Endothelial cell (in vitro differentiated cells): Measurements from ENCODE around the gene PCDHA5. TPM values are rescaled to one million over a fixed set of nuclear protein-coding genes. Genes with fewer than 3 reads are reported as not detected.
"Not testable (repeated sequence)": the region's sequence is repeated elsewhere in the genome, so short reads cannot be mapped to it uniquely, and the experiment has no call there.

Source experiments
- DNase-seq: peaks from one replicate; pipeline ENCODE4 v3.0.0; 2021; ENCODE audit warnings: low spot score
- H3K27ac Mint-ChIP-seq: one replicate; pipeline ENCODE4 v1.8.0; 2021; ENCODE audit warnings: mixed read lengths, inconsistent platforms; ENCODE audit not compliant: unreplicated experiment
- H3K27me3 Mint-ChIP-seq: one replicate; pipeline ENCODE4 v1.8.0; 2021; ENCODE audit warnings: mild to moderate bottlenecking, moderate library complexity, mixed read lengths, inconsistent platforms; ENCODE audit not compliant: unreplicated experiment
- H3K36me3 Mint-ChIP-seq: one replicate; pipeline ENCODE4 v1.8.0; 2021; ENCODE audit warnings: mild to moderate bottlenecking, low read depth, mixed read lengths, inconsistent platforms; ENCODE audit not compliant: unreplicated experiment
- H3K4me1 Mint-ChIP-seq: one replicate; pipeline ENCODE4 v1.8.0; 2021; ENCODE audit warnings: mild to moderate bottlenecking, mixed read lengths, inconsistent platforms; ENCODE audit not compliant: unreplicated experiment
- H3K4me3 Mint-ChIP-seq: one replicate; pipeline ENCODE4 v1.8.0; 2021; ENCODE audit warnings: mild to moderate bottlenecking, mixed read lengths, inconsistent platforms; ENCODE audit not compliant: unreplicated experiment
- H3K9me3 Mint-ChIP-seq: one replicate; pipeline ENCODE4 v1.8.0; 2021; ENCODE audit warnings: mixed read lengths, inconsistent platforms; ENCODE audit not compliant: unreplicated experiment
- CTCF ChIP-seq: fragments of 200-600 bp; sonication (generic); IDR thresholded peaks from one replicate; pipeline ENCODE4 v1.5.0; 2021; ENCODE audit warnings: antibody characterized with exemption; ENCODE audit not compliant: unreplicated experiment
- long read RNA-seq: library from polyadenylated mRNA; unstranded; transcript quantifications from one replicate; pipeline ENCODE4 v2.0.0, GENCODE V29; 2020; ENCODE audit not compliant: unreplicated experiment
- total RNA-seq: library from RNA; stranded (reverse); fragmentation: NEBNext Ultra II Directional; extraction: Animal tissue kit (Norgen Biotek cat#: 25700); gene quantifications from one replicate; pipeline ENCODE4 v1.2.1, GENCODE V29; 2021; ENCODE audit not compliant: unreplicated experiment

Gene PCDHA5
- total RNA-seq, result 2.7 TPM
- long read RNA-seq, full-length matches to known transcripts, result 1 of 1 reads
- long read RNA-seq, partial matches to known transcripts, result 0 of 1 reads
- long read RNA-seq, other reads (novel, unspliced or antisense), result 0 of 1 reads

- H3K9me3 Mint-ChIP-seq, result no peaks in the 10 kb centered on the region
- peaks cover 12% of the 10 kb centered on the region for H3K36me3 Mint-ChIP-seq
- no peak for DNase-seq
- H3K4me1 Mint-ChIP-seq, result no peaks in the 10 kb centered on the region
- no peak for TF ChIP-seq CTCF
- no peak within 1 kb of the TSS for H3K27ac Mint-ChIP-seq
- H3K27me3 Mint-ChIP-seq, result no peaks in the 10 kb centered on the region
- no peak within 1 kb of the TSS for H3K4me3 Mint-ChIP-seq
These were observed at the start of gene PCDHA5 for GRCh38 chr5:140821375-140822280. TSS of gene PCDHA5 (plus strand) at chr5:140821613.

GRCh38 chr5:140780512-140780911 lies 40.9 kb upstream of the PCDHA5 start:
- Mint-ChIP-seq H3K9me3 (peaks cover 41% of the 10 kb centered on the region), H3K4me3 (no peak overlapping the region), H3K36me3 (peaks cover 30% of the 10 kb centered on the region), H3K4me1 (no peaks in the 10 kb centered on the region), H3K27me3 (no peaks in the 10 kb centered on the region), H3K27ac (no peak overlapping the region)
- TF ChIP-seq CTCF, result no peak
- DNase-seq, result no peak

GRCh38 chr5:140785905-140786686 lies 35.3 kb upstream of the PCDHA5 start, which contains the start of gene PCDHA1:
TSS of gene PCDHA1 (plus strand) at chr5:140786140.
- H3K36me3 Mint-ChIP-seq, result peaks cover 22% of the 10 kb centered on the region
- peaks cover 28% of the 10 kb centered on the region for H3K9me3 Mint-ChIP-seq
- H3K27me3 Mint-ChIP-seq, result no peaks in the 10 kb centered on the region
- no peak within 1 kb of the TSS for H3K4me3 Mint-ChIP-seq
- no peaks in the 10 kb centered on the region for H3K4me1 Mint-ChIP-seq
- DNase-seq, result no peak
- no peak for TF ChIP-seq CTCF
- H3K27ac Mint-ChIP-seq, result no peak within 1 kb of the TSS

DNA sequence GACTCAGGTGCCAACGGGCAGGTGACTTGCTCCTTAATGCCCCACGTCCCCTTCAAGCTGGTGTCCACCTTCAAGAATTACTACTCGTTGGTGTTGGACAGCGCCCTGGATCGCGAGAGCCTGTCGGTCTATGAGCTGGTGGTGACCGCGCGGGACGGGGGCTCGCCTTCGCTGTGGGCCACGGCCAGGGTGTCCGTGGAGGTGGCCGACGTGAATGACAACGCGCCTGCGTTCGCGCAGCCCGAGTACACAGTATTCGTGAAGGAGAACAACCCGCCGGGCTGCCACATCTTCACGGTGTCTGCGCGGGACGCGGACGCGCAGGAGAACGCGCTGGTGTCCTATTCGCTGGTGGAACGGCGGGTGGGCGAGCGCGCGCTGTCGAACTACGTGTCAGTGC lies 34.0 kb upstream of the PCDHA5 start:
- DNase-seq, H3K27ac Mint-ChIP-seq, H3K27me3 Mint-ChIP-seq, H3K4me1 Mint-ChIP-seq, H3K4me3 Mint-ChIP-seq: not testable (repeated sequence)
- peaks cover 20% of the 10 kb centered on the region for H3K9me3 Mint-ChIP-seq
- H3K36me3 Mint-ChIP-seq, result peaks cover 21% of the 10 kb centered on the region

DNA sequence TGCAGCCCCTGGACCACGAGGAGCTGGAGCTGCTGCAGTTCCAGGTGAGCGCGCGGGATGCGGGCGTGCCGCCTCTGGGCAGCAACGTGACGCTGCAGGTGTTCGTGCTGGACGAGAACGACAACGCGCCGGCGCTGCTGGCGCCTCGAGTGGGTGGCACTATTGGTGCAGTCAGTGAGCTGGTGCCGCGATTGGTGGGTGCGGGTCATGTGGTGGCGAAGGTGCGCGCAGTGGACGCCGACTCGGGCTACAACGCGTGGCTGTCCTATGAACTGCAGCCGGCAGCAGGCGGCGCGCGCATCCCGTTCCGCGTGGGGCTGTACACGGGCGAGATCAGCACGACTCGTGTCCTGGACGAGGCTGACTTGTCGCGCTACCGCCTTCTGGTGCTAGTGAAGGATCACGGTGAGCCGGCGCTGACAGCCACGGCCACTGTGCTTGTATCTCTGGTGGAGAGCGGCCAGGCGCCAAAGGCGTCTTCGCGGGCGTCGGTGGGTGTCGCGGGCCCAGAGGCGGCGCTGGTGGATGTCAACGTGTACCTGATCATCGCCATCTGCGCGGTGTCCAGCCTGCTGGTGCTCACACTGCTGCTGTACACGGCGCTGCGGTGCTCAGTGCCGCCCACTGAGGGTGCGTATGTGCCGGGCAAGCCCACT lies 33.4 kb upstream of the PCDHA5 start:
- Mint-ChIP-seq H3K36me3 (peaks cover 17% of the 10 kb centered on the region), H3K9me3 (peaks cover 15% of the 10 kb centered on the region)
- not testable (repeated sequence) for H3K4me3 Mint-ChIP-seq, H3K27me3 Mint-ChIP-seq, H3K27ac Mint-ChIP-seq, H3K4me1 Mint-ChIP-seq, DNase-seq
